ENCODE results near the gene GATM.

Gene GATM
- 1.9 reads per million, percentile 2 among the genes with 10 or more reads in this experiment for total RNA-seq

- peak; percentile 8 for DNase-seq
Observed at GRCh38 chr15:45378149-45378912, at the start of gene GATM. TSS of gene GATM (minus strand) at chr15:45378544. CDS start at chr15:45378453, 91 bp downstream.

- no peak for DNase-seq
Observed at GRCh38 chr15:45427085-45427484, 48.7 kb upstream of the GATM start.

GRCh38 chr15:45425135-45425534 is 46.8 kb upstream of the GATM start:
- DNase-seq = no peak

GRCh38 chr15:45424429-45424828 is 46.1 kb upstream of the GATM start:
- no peak for DNase-seq

GRCh38 chr15:45417303-45417950 is 39.1 kb upstream of the GATM start:
- no peak for DNase-seq

- no peak for DNase-seq
Observed at GRCh38 chr15:45414215-45414885, 36.0 kb upstream of the GATM start.

- DNase-seq = no peak
Observed at GRCh38 chr15:45409596-45409995, 31.3 kb upstream of the GATM start.

- DNase-seq = no peak
Observed at GRCh38 chr15:45407786-45408185, 29.4 kb upstream of the GATM start.

- peak; percentile 10 for DNase-seq
Observed at GRCh38 chr15:45402955-45403877, 24.9 kb upstream of the GATM start.

GRCh38 chr15:45402162-45402954 is 24.0 kb upstream of the GATM start:
- DNase-seq = peak; percentile 96

- no peak for DNase-seq
Observed at GRCh38 chr15:45401665-45402161, 23.4 kb upstream of the GATM start.

- no peak for DNase-seq
Observed at GRCh38 chr15:45399381-45400212, 21.3 kb upstream of the GATM start.

GRCh38 chr15:45397116-45397665 is 18.8 kb upstream of the GATM start:
- DNase-seq = no peak

- no peak for DNase-seq
Observed at GRCh38 chr15:45395943-45396342, 17.6 kb upstream of the GATM start.

GRCh38 chr15:45394681-45395080 is 16.3 kb upstream of the GATM start:
- DNase-seq = no peak

GRCh38 chr15:45393851-45394250 is 15.5 kb upstream of the GATM start:
- no peak for DNase-seq

GRCh38 chr15:45392584-45392855 is 14.2 kb upstream of the GATM start:
- no peak for DNase-seq

GRCh38 chr15:45391746-45392583 is 13.6 kb upstream of the GATM start:
- DNase-seq = no peak

- no peak for DNase-seq
Observed at GRCh38 chr15:45389351-45389750, 11.0 kb upstream of the GATM start.
